ENCODE results near the gene VPS13C.

The VPS13C gene

GRCh38 chr15:62050115-62050514, 10.1 kb downstream of the VPS13C start:
- TF ChIP-seq ZBTB7A (IDR thresholded peaks at IDR 0.05; ENCODE audit: low read depth) (no peak), FOXM1 (IDR thresholded peaks at IDR 0.05; ENCODE audit: borderline replicate concordance, low read depth) (no peak), EP300 (IDR thresholded peaks at IDR 0.05; ENCODE audit: borderline replicate concordance) (no peak), TAF1 (IDR thresholded peaks at IDR 0.05; ENCODE audit: low read depth) (no peak), USF1 (IDR thresholded peaks at IDR 0.05) (no peak), EGR1 (IDR thresholded peaks at IDR 0.05) (no peak), CREB1 (IDR thresholded peaks at IDR 0.05; ENCODE audit: low read depth) (no peak), TCF12 (IDR thresholded peaks at IDR 0.05; ENCODE audit: low read depth) (no peak), REST (IDR thresholded peaks at IDR 0.05; ENCODE audit: low read depth) (no peak), MAX (IDR thresholded peaks at IDR 0.05) (no peak), NFIC (IDR thresholded peaks at IDR 0.05) (no peak), TEAD4 (IDR thresholded peaks at IDR 0.05) (no peak), CEBPB (IDR thresholded peaks at IDR 0.05) (no peak), YY1 (IDR thresholded peaks at IDR 0.05; ENCODE audit: low read depth) (no peak)

GRCh38 chr15:62047282-62047827, 12.9 kb downstream of the VPS13C start:
- TF ChIP-seq EP300 (IDR thresholded peaks at IDR 0.05; ENCODE audit: borderline replicate concordance) (no peak), EGR1 (IDR thresholded peaks at IDR 0.05) (no peak), REST (IDR thresholded peaks at IDR 0.05; ENCODE audit: low read depth) (no peak), ZBTB7A (IDR thresholded peaks at IDR 0.05; ENCODE audit: low read depth) (no peak), TAF1 (IDR thresholded peaks at IDR 0.05; ENCODE audit: low read depth) (no peak)

GRCh38 chr15:62046078-62046743, 14.0 kb downstream of the VPS13C start:
- TF ChIP-seq CREB1 (IDR thresholded peaks at IDR 0.05; ENCODE audit: low read depth), result no peak
- TF ChIP-seq RAD21 (IDR thresholded peaks at IDR 0.05; ENCODE audit: low read depth), result no peak
- TF ChIP-seq NFIC (IDR thresholded peaks at IDR 0.05), result no peak
- TF ChIP-seq MAX (IDR thresholded peaks at IDR 0.05), result no peak
- no peak for TF ChIP-seq TCF12 (IDR thresholded peaks at IDR 0.05; ENCODE audit: low read depth)
- TF ChIP-seq USF1 (IDR thresholded peaks at IDR 0.05), result no peak
- TF ChIP-seq EGR1 (IDR thresholded peaks at IDR 0.05), result no peak

- TF ChIP-seq ZBTB7A (IDR thresholded peaks at IDR 0.05; ENCODE audit: low read depth) (no peak), NFIC (IDR thresholded peaks at IDR 0.05) (no peak), YY1 (IDR thresholded peaks at IDR 0.05; ENCODE audit: low read depth) (no peak), MAX (IDR thresholded peaks at IDR 0.05) (no peak), EP300 (IDR thresholded peaks at IDR 0.05; ENCODE audit: borderline replicate concordance) (no peak), TEAD4 (IDR thresholded peaks at IDR 0.05) (no peak), USF1 (IDR thresholded peaks at IDR 0.05) (no peak), FOXM1 (IDR thresholded peaks at IDR 0.05; ENCODE audit: borderline replicate concordance, low read depth) (no peak), EGR1 (IDR thresholded peaks at IDR 0.05) (no peak), TAF1 (IDR thresholded peaks at IDR 0.05; ENCODE audit: low read depth) (no peak), TCF12 (IDR thresholded peaks at IDR 0.05; ENCODE audit: low read depth) (no peak), CREB1 (IDR thresholded peaks at IDR 0.05; ENCODE audit: low read depth) (no peak), CEBPB (IDR thresholded peaks at IDR 0.05) (no peak), RAD21 (IDR thresholded peaks at IDR 0.05; ENCODE audit: low read depth) (no peak), REST (IDR thresholded peaks at IDR 0.05; ENCODE audit: low read depth) (no peak)
Observed at GRCh38 chr15:62035256-62035924, 24.9 kb downstream of the VPS13C start.
